Measurements from ENCODE around the gene ZNF326.

The ZNF326 gene

GRCh38 chr1:90074137-90074536, 79.2 kb downstream of the ZNF326 start:
- DNase-seq (ENCODE audit: low spot score): no peak
- TF ChIP-seq, protein P1, sequence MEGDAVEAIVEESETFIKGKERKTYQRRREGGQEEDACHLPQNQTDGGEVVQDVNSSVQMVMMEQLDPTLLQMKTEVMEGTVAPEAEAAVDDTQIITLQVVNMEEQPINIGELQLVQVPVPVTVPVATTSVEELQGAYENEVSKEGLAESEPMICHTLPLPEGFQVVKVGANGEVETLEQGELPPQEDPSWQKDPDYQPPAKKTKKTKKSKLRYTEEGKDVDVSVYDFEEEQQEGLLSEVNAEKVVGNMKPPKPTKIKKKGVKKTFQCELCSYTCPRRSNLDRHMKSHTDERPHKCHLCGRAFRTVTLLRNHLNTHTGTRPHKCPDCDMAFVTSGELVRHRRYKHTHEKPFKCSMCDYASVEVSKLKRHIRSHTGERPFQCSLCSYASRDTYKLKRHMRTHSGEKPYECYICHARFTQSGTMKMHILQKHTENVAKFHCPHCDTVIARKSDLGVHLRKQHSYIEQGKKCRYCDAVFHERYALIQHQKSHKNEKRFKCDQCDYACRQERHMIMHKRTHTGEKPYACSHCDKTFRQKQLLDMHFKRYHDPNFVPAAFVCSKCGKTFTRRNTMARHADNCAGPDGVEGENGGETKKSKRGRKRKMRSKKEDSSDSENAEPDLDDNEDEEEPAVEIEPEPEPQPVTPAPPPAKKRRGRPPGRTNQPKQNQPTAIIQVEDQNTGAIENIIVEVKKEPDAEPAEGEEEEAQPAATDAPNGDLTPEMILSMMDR (IDR thresholded peaks at IDR 0.05; ENCODE audit: borderline replicate concordance, control extremely low read depth, extremely low read depth, insufficient read depth, missing control alignments): no peak
- in situ Hi-C loops (cut with MboI; ENCODE audit: low sequenced_read_pairs, unreplicated experiment): no loop called here

DNA sequence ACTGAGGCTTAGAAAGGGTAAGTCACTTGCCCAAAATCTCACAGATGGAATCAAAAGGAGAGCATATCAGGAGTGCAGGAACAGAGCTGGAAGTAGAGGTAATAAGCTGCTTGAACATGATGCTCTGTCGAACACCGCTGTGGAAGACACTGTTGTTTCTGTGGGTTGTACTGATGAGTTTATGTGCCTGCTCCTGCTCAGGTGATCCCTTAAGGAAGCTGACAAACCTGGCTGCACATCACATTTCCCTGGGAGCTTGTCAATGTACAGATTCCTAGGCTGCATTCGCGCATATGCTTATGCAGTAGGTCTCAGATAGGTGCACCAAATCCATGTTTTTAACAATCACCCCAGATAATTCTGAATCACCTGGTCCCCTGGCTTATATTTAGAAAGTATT, 79.7 kb downstream of the ZNF326 start:
- DNase-seq (ENCODE audit: low spot score): no peak
- in situ Hi-C loops (cut with MboI; ENCODE audit: low sequenced_read_pairs, unreplicated experiment): no loop called here
- TF ChIP-seq, protein P1 (IDR thresholded peaks at IDR 0.05; ENCODE audit: borderline replicate concordance, control extremely low read depth, extremely low read depth, insufficient read depth, missing control alignments): no peak

GRCh38 chr1:90074970-90075391, 80.1 kb downstream of the ZNF326 start:
- DNase-seq (ENCODE audit: low spot score): no peak
- in situ Hi-C loops (cut with MboI; ENCODE audit: low sequenced_read_pairs, unreplicated experiment): no loop called here
- TF ChIP-seq, protein P1 (IDR thresholded peaks at IDR 0.05; ENCODE audit: borderline replicate concordance, control extremely low read depth, extremely low read depth, insufficient read depth, missing control alignments): no peak

DNA sequence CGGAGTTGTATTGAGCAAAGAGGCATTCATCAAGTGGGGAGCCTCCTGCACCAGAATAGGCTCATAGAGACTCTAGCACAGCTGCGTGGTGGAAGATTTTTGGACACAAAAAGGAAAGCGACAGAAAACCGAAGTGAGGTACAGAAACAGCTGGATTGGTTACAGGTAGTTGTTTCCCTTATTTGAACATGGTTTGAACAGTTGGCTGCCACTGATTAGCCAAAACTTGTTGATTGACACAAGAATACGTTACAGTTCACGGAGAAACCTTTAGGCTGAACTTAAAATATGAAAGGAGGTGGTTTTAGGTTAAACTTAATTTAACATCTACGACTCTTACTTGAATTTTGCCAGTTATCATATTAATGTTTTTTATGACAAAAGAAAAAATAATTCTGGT, 89.1 kb downstream of the ZNF326 start:
- in situ Hi-C loops (cut with MboI; ENCODE audit: low sequenced_read_pairs, unreplicated experiment): no loop called here
- no peak for DNase-seq (ENCODE audit: low spot score)
- TF ChIP-seq, protein P1 (IDR thresholded peaks at IDR 0.05; ENCODE audit: borderline replicate concordance, control extremely low read depth, extremely low read depth, insufficient read depth, missing control alignments): no peak
